ENCODE data around the gene NFX1. TPM values are rescaled to one million over a fixed set of nuclear protein-coding genes. Genes with fewer than 3 reads are reported as not detected.

NFX1 gene
- total RNA-seq, 2 donors from 2014 or later = 23.7 to 29.1 TPM

DNA sequence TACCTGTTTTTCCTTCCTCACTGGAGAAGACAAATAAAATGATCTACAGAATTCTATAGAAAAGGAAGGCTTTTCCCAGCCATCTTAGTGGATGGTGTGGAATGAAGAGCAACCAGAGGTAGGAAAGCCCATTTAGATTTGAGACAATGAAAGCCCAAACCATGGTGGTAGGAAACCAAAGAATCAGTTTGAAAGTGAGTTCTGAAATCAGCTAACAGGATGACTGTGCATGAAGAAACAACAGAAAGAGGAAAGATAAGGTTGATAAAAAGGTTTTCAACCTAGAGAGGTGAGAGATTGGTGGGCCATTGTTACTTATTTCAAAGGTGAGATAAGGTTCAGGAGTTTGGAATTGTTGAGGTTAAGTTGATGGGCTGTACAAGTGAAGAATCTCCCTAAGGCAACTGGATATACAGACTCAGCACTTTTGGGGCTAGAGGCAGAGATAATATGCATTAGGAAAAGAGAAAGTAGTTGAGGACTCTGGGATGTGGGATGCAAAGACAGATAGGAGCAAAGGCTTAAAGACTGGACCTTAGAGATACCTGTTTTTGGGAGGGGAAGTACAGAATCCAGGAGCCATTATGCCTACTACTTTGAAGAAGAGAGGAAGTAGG lies 23.1 kb upstream of the NFX1 start:
- DNase-seq (ENCODE audit: low spot score) = no peak
- Histone ChIP-seq H3K9me3 (no peaks in the 10 kb centered on the region), H3K27me3 (no peaks in the 10 kb centered on the region), H3K4me3 (no peak overlapping the region), H3K36me3 (peaks cover 56% of the 10 kb centered on the region), H3K27ac (no peak overlapping the region), H3K4me1 (peaks cover 0 to 25% of the 10 kb centered on the region in 2 donors)
- no peak for TF ChIP-seq CTCF (IDR thresholded peaks at IDR 0.05)

DNA sequence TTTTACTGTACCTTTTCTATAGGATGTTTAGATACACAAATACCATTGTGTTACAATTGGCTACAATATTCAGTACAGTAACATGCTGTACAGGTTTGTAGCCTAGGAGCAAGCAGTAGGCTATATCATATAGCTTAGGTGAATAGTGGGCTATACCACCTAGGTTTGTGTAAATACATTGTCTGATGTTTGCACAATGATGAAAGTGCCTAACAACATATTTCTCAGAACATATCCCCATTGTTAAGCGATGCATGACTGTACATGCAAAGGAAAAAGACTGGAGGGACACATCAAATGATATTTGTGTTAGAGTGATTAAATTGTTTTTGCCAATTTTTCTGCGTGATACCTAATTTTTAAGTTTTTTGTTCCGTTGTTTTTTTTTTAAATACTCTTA lies 20.2 kb upstream of the NFX1 start:
- Histone ChIP-seq H3K4me1 (peaks cover 0 to 16% of the 10 kb centered on the region in 2 donors), H3K27me3 (no peaks in the 10 kb centered on the region), H3K9me3 (no peaks in the 10 kb centered on the region), H3K27ac (no peak overlapping the region), H3K36me3 (peaks cover 79% of the 10 kb centered on the region), H3K4me3 (no peak overlapping the region)
- no peak for DNase-seq (ENCODE audit: low spot score)
- no peak for TF ChIP-seq CTCF (IDR thresholded peaks at IDR 0.05)

GRCh38 chr9:33272061-33272460 lies 18.3 kb upstream of the NFX1 start:
- Histone ChIP-seq H3K36me3 (peaks cover 95% of the 10 kb centered on the region), H3K4me1 (no peaks in the 10 kb centered on the region), H3K27ac (no peak overlapping the region), H3K9me3 (no peaks in the 10 kb centered on the region), H3K4me3 (no peak overlapping the region), H3K27me3 (no peaks in the 10 kb centered on the region)
- no peak for DNase-seq (ENCODE audit: low spot score)
- TF ChIP-seq CTCF (IDR thresholded peaks at IDR 0.05) = no peak

- Histone ChIP-seq H3K27me3 (no peaks in the 10 kb centered on the region), H3K4me1 (no peaks in the 10 kb centered on the region), H3K27ac (no peak overlapping the region), H3K4me3 (no peak overlapping the region), H3K36me3 (peaks cover 95% of the 10 kb centered on the region), H3K9me3 (no peaks in the 10 kb centered on the region)
- no peak for DNase-seq (ENCODE audit: low spot score)
- no peak for TF ChIP-seq CTCF (IDR thresholded peaks at IDR 0.05)
Observed at GRCh38 chr9:33273266-33273971, 16.9 kb upstream of the NFX1 start.

GRCh38 chr9:33273972-33274328 lies 16.4 kb upstream of the NFX1 start:
- H3K9me3 ChIP-seq = no peaks in the 10 kb centered on the region
- H3K36me3 ChIP-seq = peaks cover 96% of the 10 kb centered on the region
- no peak for TF ChIP-seq CTCF (IDR thresholded peaks at IDR 0.05)
- no peak for DNase-seq (ENCODE audit: low spot score)
- no peak overlapping the region for H3K27ac ChIP-seq
- H3K4me1 ChIP-seq = no peaks in the 10 kb centered on the region
- H3K27me3 ChIP-seq = no peaks in the 10 kb centered on the region
- no peak overlapping the region for H3K4me3 ChIP-seq
